ENCODE data around the gene SYT2. TPM values are rescaled to one million over a fixed set of nuclear protein-coding genes. Genes with fewer than 3 reads are reported as not detected.
A peak's percentile ranks its signal among the peaks of the same experiment; 100 is the strongest.

The SYT2 gene
- total RNA-seq, 1 experiment from 2014 or later = not detected

- Histone ChIP-seq H3K9ac (ENCODE audit: low read length) (no peak overlapping the region), H3K4me3 (replicated peaks in 1 of 2; ENCODE audit: low read depth in 1 of 2, low read length in 2 of 2) (no peak overlapping the region), H3K4me2 (ENCODE audit: low read length) (0 out of 2 replicates have a peak overlapping the region, but pooled peaks have one; percentile 12), H3K9me2 (ENCODE audit: insufficient read depth) (no peaks in the 10 kb centered on the region), H3K79me2 (ENCODE audit: insufficient read depth, low read length) (no peaks in the 10 kb centered on the region), H3K36me3 (ENCODE audit: control insufficient read depth in 1 of 2, insufficient read depth in 2 of 2, low read length in 2 of 2) (no peaks in the 10 kb centered on the region), H3K27me3 (ENCODE audit: insufficient read depth, low read length) (no peaks in the 10 kb centered on the region), H3K4me1 (ENCODE audit: control insufficient read depth in 1 of 2, insufficient read depth in 2 of 2, low read length in 2 of 2) (peaks cover 0 to 8% of the 10 kb centered on the region in 2 experiments; a peak in 1 of 4 replicates), H4K20me1 (ENCODE audit: insufficient read depth) (no peaks in the 10 kb centered on the region), H3K9me3 (ENCODE audit: control insufficient read depth in 1 of 2, insufficient read depth in 1 of 2, low read depth in 1 of 2, low read length in 2 of 2) (no peaks in the 10 kb centered on the region), H2AFZ (ENCODE audit: low read depth, low read length, poor library complexity, severe bottlenecking) (no peak overlapping the region), H3K27ac (ENCODE audit: low read depth, low read length) (no peak overlapping the region)
- CTCF ChIA-PET = interaction anchor here (0.7 to 1.6 kb wide), 11 partner anchors 13 to 446 kb away, joined by 3 to 14 read pairs (median 4); no protein-coding TSS in a partner anchor
- no peak; the same call in 1 of the 2 replicates for ATAC-seq
- no TSS peak for BruUV-seq (replicated peaks)
- TF ChIP-seq SIN3A (IDR thresholded peaks at IDR 0.05; ENCODE audit: low read depth) = no peak
- TF ChIP-seq RAD21 (IDR thresholded peaks at IDR 0.05; ENCODE audit: low read depth) = no peak
- no peak for TF ChIP-seq REST (IDR thresholded peaks at IDR 0.05; ENCODE audit: low read depth)
- no peak for TF ChIP-seq SP1 (IDR thresholded peaks at IDR 0.05; ENCODE audit: low read depth)
- no peak for TF ChIP-seq ATF3 (IDR thresholded peaks at IDR 0.05)
- TF ChIP-seq ZBTB33 (IDR thresholded peaks at IDR 0.05; ENCODE audit: extremely low read depth, insufficient replicate concordance, low read length) = no peak
- TF ChIP-seq CBX3 (IDR thresholded peaks at IDR 0.05; ENCODE audit: low read depth) = no peak
- no peak for TF ChIP-seq TCF7L2 (IDR thresholded peaks at IDR 0.05; ENCODE audit: borderline replicate concordance, extremely low read depth, insufficient read depth, insufficient read length)
- no peak for TF ChIP-seq SRF (IDR thresholded peaks at IDR 0.05; ENCODE audit: low read depth)
- TF ChIP-seq ZFX (IDR thresholded peaks at IDR 0.05) = no peak
- no peak for TF ChIP-seq EGR1 (IDR thresholded peaks at IDR 0.05; ENCODE audit: low read depth)
- no peak; a peak in 1 of 6 replicates for TF ChIP-seq CTCF (IDR thresholded peaks at IDR 0.05 in 2 of 3, conservative IDR thresholded peaks at IDR 0.05 in 1 of 3; ENCODE audit: borderline replicate concordance in 1 of 3, insufficient read depth in 1 of 3, low read depth in 2 of 3, low read length in 2 of 3)
- TF ChIP-seq POLR2A (IDR thresholded peaks at IDR 0.05; ENCODE audit: borderline replicate concordance, extremely low read depth, insufficient read depth, insufficient read length) = no peak
- TF ChIP-seq MAX (IDR thresholded peaks at IDR 0.05) = no peak
- TF ChIP-seq YY1 (IDR thresholded peaks at IDR 0.05; ENCODE audit: extremely low read depth, insufficient replicate concordance, low read depth, low read length) = no peak
- no peak for TF ChIP-seq JUND (IDR thresholded peaks at IDR 0.05)
- no peak for TF ChIP-seq FOSL1 (IDR thresholded peaks at IDR 0.05; ENCODE audit: low read depth)
- no peak for TF ChIP-seq EZH2phosphoT487 (IDR thresholded peaks at IDR 0.05; ENCODE audit: borderline replicate concordance)
- TF ChIP-seq ZNF274 (IDR thresholded peaks at IDR 0.05; ENCODE audit: low read depth, low read length) = no peak
- no peak for TF ChIP-seq CEBPB (IDR thresholded peaks at IDR 0.05; ENCODE audit: low read depth)
- intact Hi-C loops (cut with micrococcal nuclease) = loop anchor here (1.0 kb wide), 3 partner anchors 99 to 136 kb away; no protein-coding TSS in a partner anchor
- POLR2A ChIA-PET = no interaction called here
- DNase-seq (ENCODE audit: low read depth, low spot score) = no peak
- RAD21 ChIA-PET (ENCODE audit: low non-redundant PET in 1 of 2, low total read pairs in 2 of 2, uncharacterized antibody in 2 of 2, unreplicated experiment in 2 of 2) = interaction anchor here (0.9 to 1.8 kb wide), 3 partner anchors 13 to 119 kb away, joined by 3 to 5 read pairs (median 4); no protein-coding TSS in a partner anchor
Observed at GRCh38 chr1:202600432-202601041, 109.7 kb downstream of the SYT2 start.
